Dendritic cell treated with granulocyte-macrophage colony-stimulating factor and Interleukin-4, amounts not matched to agents 40 ng/mL and 50 ng/mL, for 4 days (primary cell): ENCODE results near the gene CKLF.

Experiments used
- H3K27ac Mint-ChIP-seq: one replicate; pipeline ENCODE4 v1.8.0; 2022; ENCODE audit warnings: mild to moderate bottlenecking, mixed read lengths
- H3K27me3 Mint-ChIP-seq: one replicate; pipeline ENCODE4 v1.8.0; 2022; ENCODE audit warnings: mild to moderate bottlenecking, mixed read lengths
- H3K36me3 Mint-ChIP-seq: one replicate; pipeline ENCODE4 v1.8.0; 2022; ENCODE audit warnings: low read depth, mixed read lengths
- H3K4me1 Mint-ChIP-seq: one replicate; pipeline ENCODE4 v1.8.0; 2022; ENCODE audit warnings: low read depth, mixed read lengths
- H3K4me3 Mint-ChIP-seq: one replicate; pipeline ENCODE4 v1.8.0; 2022; ENCODE audit warnings: mild to moderate bottlenecking, moderate library complexity, mixed read lengths
- H3K9me3 Mint-ChIP-seq: one replicate; pipeline ENCODE4 v1.8.0; 2022; ENCODE audit warnings: mixed read lengths
- intact Hi-C: fragments of 100-400 bp; cut with micrococcal nuclease; formaldehyde crosslinking; loops from one replicate; pipeline ENCODE4 v1.15.0; 2022

CKLF gene

DNA sequence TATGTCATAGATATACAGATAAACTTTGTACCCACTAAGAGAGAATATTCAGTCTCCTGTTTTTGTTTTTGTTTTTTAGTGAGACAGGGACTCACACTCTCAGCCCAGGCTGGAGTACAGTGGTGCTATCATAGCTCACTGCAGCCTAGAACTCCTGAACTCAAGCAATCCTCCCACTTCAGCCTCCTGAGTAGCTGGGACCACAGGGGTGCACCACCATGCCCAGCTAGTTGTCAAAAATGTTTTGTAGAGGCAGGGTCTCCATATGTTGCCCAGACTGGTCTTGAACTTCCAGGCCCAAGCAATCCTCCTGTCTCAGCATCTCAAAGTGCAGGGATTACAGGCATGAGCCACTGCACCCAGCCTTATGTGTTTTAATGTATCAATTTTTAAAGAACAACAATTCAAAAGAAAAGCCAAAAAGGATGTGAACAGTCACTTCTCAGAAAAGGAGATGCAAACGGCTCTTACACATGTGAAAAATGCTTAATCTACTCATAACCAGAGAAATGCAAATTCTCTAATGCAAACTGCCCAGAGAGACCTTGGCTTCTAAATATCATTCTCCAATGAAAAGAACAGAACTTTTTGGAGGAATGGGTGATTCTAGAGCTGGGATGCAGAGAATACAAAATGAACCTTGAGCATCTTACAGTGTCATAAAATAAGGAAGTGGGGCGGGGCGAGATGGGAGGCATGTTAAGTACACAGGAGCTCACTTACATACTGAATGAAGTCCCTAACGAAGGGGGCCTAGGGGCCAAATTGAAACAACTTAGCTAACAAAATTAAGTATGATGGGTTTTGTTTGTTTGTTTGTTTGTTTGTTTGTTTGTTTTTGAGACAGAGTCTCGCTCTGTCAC lies 44.8 kb downstream of the CKLF start:
- peaks cover 10% of the 10 kb centered on the region for H3K27me3 Mint-ChIP-seq
- peak overlapping the region; percentile 44 for H3K27ac Mint-ChIP-seq
- H3K36me3 Mint-ChIP-seq: peaks cover 8% of the 10 kb centered on the region
- peaks cover 9% of the 10 kb centered on the region for H3K9me3 Mint-ChIP-seq
- H3K4me1 Mint-ChIP-seq: peaks cover 34% of the 10 kb centered on the region
- intact Hi-C loops: no loop called here
- H3K4me3 Mint-ChIP-seq: no peak overlapping the region

DNA sequence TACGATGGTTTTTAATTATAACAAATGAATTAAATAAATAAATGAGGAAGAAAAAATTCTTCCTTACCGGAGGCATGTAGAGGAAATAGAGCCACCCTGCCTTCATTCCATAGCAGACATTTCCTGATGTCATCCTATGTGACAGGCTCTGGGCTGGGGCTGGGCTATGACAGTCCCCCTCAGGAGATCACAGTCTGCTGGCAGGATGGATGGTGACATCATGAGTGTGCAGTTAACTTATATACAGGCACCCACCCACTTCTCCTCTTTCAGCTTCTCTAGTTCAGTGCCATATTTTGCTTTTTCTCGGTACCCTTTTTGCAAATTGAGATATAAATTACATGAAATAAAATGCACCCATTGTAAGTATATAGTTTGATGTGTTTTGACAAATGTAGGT lies 45.7 kb downstream of the CKLF start:
- Mint-ChIP-seq H3K9me3 (peaks cover 9% of the 10 kb centered on the region), H3K27me3 (peaks cover 10% of the 10 kb centered on the region), H3K27ac (no peak overlapping the region), H3K36me3 (peaks cover 8% of the 10 kb centered on the region), H3K4me3 (no peak overlapping the region), H3K4me1 (peaks cover 43% of the 10 kb centered on the region)
- intact Hi-C loops: no loop called here

DNA sequence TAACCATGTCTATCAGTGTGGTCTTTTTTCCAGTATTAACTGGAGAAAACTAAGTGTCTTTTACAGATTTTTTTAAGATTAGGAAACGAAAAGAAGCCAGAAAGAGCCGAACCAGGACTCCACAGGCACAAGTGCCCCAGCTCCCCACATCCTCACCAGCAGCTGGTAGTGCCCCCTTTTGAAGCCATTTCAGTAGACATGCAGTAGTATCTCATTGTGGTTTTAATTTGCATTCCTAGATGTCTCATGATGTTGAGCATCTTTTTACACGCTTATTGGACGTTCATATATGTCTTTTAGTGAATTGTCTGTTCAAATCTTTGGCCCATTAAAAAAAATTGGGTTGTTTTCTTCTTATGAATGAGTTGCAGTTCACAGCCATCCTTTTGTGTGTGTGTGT lies 47.4 kb downstream of the CKLF start:
- H3K4me1 Mint-ChIP-seq: peaks cover 47% of the 10 kb centered on the region
- intact Hi-C loops: no loop called here

DNA sequence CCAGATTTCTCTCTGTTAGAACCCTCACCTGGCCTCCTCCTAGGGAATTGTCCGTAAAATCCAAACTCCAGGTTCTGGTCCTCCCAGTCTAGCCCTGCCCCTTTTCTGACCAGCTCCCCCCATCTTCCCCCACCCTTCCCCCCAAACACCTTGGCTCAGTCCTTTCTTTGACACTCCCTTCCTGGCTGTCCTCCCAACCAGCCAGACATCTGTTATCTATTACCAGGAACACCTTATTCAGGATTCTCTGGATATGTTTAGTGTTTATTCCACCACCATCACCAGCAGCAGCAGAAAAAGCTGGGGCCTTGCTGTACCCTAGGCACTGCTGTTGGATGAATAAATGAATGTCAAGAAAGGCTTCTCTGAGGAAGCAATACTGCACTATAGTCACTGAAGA lies 48.1 kb downstream of the CKLF start:
- H3K4me3 Mint-ChIP-seq: no peak overlapping the region
- peaks cover 15% of the 10 kb centered on the region for H3K36me3 Mint-ChIP-seq
- peaks cover 41% of the 10 kb centered on the region for H3K4me1 Mint-ChIP-seq
- H3K27me3 Mint-ChIP-seq: peaks cover 19% of the 10 kb centered on the region
- intact Hi-C loops: no loop called here
- H3K9me3 Mint-ChIP-seq: peaks cover 9% of the 10 kb centered on the region
- H3K27ac Mint-ChIP-seq: no peak overlapping the region

More for the DNA sequence above, 47.4 kb downstream of the CKLF start:
- Mint-ChIP-seq H3K27ac (no peak overlapping the region), H3K27me3 (peaks cover 19% of the 10 kb centered on the region), H3K9me3 (peaks cover 9% of the 10 kb centered on the region), H3K36me3 (peaks cover 15% of the 10 kb centered on the region), H3K4me3 (no peak overlapping the region)

DNA sequence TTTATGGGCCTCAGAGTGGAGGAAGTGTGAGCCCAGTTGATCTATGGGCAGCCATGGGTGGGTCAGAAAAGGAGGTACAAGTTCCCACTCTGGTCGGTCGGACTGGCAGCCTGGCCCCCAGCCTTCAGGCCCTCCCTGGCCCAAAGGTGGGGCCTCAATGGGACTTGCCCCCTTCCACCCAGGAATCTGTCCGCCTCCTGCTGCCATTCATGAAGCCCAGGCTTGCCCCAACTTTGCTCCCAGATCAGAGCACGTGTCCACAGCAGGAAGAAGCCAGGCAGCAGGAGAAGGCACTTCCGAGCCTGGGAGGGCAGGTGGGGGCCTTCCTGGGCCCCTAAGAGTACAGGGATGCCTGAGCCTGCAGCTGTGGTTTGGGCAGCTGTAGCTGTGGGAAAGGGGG lies 49.1 kb downstream of the CKLF start:
- H3K27me3 Mint-ChIP-seq: peaks cover 19% of the 10 kb centered on the region
- peaks cover 9% of the 10 kb centered on the region for H3K9me3 Mint-ChIP-seq
- H3K4me1 Mint-ChIP-seq: peaks cover 48% of the 10 kb centered on the region
- intact Hi-C loops: no loop called here
- H3K4me3 Mint-ChIP-seq: no peak overlapping the region
- H3K27ac Mint-ChIP-seq: peak overlapping the region; percentile 62
- H3K36me3 Mint-ChIP-seq: peaks cover 23% of the 10 kb centered on the region

DNA sequence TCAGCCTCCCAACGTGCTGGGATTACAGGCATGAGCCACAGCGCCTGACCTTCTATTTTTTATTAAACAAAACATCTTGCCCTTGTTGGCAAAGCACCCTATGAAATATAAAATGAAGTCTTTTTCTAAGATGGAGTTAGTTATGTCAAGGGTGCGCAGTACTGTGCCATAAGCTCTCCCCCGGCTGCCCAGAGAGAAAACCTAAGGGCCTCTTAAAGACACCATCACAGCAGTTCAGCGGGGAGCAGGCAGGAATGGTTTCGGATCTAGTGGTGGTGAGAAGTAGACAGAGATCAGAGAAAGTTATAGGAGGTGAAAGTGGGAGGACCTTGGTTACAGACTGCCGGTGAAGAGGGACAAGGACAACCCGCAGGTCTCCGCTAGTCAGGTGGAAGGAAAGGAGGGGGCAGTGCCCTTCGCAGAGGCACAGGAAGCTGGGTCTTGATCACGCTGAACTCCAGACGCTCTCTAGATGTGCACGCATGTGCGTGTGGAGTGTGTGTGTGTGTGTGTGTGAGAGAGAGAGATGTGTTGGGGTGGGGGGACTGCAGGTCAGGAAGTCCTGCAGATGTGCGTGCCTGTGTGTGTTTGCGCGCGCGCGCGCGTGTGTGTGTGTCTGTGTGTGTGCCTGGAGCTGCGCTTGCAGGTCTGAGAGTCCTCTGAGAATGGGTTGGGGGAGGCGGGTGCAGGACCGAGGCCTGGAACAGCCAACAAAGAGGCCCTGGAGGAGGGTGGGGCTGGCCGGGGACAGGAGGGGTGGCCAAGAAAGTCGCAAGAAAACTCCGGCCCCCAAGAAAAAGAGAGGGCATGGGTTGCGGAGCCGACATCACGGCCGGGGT lies 51.4 kb downstream of the CKLF start:
- Mint-ChIP-seq H3K27me3 (peaks cover 19% of the 10 kb centered on the region), H3K27ac (peak overlapping the region; percentile 88), H3K36me3 (peaks cover 46% of the 10 kb centered on the region), H3K4me1 (peaks cover 52% of the 10 kb centered on the region), H3K4me3 (peak overlapping the region; percentile 90), H3K9me3 (peaks cover 9% of the 10 kb centered on the region)
- intact Hi-C loops: no loop called here

DNA sequence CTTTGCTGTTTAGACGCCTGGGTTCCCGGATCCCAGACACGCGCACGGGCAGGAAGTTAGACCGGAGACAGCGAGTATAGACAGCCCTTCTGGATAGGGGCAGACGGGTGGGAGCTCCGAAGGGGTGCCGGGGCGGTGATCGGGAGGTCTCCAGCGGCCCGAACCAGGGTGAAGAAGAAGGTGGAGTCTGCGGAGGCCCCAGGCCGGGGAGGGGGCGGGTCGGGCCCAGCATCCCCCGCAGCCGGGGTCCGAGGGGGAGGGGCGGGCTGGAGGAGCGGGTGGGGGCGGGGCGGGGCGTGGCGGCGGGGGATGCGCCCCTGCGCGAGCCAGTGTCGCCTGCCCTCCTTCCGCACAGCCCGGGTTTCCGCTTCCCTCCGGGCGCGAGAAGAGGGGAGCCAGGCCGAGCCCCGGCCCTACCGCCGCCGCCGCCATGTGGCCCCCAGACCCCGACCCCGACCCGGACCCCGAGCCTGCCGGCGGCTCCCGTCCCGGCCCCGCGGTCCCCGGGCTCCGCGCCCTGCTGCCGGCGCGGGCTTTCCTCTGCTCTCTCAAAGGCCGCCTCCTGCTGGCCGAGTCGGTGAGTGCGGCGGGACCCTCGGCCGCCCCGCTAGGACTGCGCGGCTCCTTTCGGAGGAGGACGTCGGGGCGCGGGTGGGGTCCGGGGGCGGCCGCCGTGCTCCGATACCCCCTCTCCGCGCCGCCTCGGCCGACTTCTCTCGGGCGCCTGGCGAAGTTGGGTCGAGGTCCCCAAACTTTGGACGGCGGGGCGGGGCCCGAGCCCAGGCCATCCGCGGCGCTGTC lies 52.2 kb downstream of the CKLF start, which contains the start of gene CMTM3:
Gene CMTM3, plus strand, starts transcription at position 329 of the 801 bp plus-strand sequence. Its CDS starts 102 bp downstream, at position 431.
- intact Hi-C loops: loop anchor here (5.0 kb wide), 3 partner anchors 82 to 197 kb away; partner anchors contain the start of gene CMTM4
- Mint-ChIP-seq H3K27ac (peak within 1 kb of the TSS; percentile 88), H3K27me3 (peaks cover 18% of the 10 kb centered on the region), H3K4me3 (peak within 1 kb of the TSS; percentile 90), H3K9me3 (peaks cover 9% of the 10 kb centered on the region), H3K36me3 (peaks cover 54% of the 10 kb centered on the region), H3K4me1 (peaks cover 52% of the 10 kb centered on the region)

DNA sequence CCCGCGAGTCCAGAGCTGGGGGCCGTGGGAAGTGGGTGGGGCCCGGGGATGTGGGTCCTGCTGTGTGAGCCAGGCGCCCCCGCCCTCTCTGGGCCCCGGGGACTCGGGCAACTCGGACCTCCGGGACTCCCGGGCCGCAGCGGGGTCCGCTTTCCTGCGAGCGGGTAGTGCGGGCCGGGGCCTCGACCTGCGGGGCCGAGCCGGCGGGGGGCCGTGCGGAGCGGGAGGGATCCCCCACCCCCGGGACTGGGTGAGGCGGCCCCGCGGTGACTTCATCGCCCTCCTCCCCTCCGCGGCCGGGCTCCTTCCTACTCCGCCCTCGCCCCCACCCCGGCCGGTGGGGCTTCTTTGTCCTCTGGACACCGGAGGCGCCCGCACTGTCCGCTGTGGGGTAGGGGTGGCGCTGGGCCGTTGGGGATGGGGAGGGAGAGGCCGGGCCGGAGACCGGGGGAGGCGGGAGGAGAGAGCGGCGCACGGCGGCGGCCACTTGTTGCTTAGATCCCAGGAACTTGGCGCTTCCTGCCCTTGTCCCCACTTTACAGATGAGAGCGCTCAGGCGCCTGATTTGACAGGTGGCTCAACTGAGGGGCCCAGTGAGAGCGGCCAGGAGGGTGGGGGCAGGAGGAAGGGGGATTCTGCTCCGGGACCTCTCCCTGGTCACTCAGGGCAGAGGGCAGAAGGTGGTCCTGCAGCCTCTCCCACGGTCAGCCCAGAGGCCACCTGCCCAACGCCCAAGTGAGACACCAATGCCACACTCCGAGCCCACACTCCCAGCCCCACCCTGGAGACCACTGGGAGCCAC lies 53.0 kb downstream of the CKLF start:
- Mint-ChIP-seq H3K27me3 (peaks cover 13% of the 10 kb centered on the region), H3K4me3 (peak overlapping the region; percentile 84), H3K36me3 (peaks cover 62% of the 10 kb centered on the region), H3K9me3 (peaks cover 9% of the 10 kb centered on the region), H3K4me1 (peaks cover 52% of the 10 kb centered on the region), H3K27ac (peak overlapping the region; percentile 88)
- intact Hi-C loops: loop anchor here (5.0 kb wide), 3 partner anchors 83 to 198 kb away; partner anchors contain the start of gene CMTM4

DNA sequence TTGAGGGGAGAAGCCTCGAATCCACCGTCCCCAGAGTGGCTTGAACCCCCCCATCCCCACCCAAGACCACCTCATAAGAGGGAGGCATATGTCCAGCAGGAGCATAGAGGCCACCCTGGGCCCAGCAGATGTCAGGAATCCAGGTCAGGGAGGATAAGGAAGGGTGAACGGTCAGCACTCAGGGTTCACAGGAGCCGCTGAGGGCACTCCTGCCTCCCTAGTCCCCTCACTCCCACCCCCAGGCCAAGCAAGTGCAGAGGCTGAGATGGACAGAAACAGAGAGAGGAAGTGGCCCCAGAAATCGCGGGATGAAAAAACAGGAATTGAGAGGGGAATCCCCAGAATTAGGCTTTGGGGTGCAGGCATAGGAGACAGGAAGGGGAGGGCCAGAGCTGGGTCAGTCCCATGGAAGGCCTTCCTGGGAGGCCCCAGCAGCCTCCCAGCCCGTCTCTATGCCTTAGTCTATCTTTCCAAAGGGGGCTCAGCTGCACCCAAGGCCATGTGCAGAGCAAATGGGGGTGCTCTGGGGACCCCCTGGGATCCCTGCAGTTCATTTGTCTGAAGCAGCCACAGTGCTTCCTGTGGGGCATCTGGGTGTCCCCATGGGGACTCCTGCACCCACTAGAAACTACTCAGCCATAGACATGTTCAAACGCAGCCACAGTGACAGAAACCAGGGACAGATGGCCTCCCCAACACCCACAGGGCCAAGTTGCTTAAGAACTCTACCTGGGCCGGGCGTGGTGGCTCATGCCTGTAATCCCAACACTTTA lies 53.8 kb downstream of the CKLF start:
- Mint-ChIP-seq H3K36me3 (peaks cover 64% of the 10 kb centered on the region), H3K4me1 (peaks cover 52% of the 10 kb centered on the region), H3K27me3 (peaks cover 8% of the 10 kb centered on the region), H3K9me3 (peaks cover 3% of the 10 kb centered on the region), H3K27ac (peak overlapping the region; percentile 88), H3K4me3 (peak overlapping the region; percentile 84)
- intact Hi-C loops: loop anchor here (2.0 to 5.0 kb wide), 4 partner anchors 53 to 199 kb away; partner anchors contain the start of genes CKLF and CMTM4

DNA sequence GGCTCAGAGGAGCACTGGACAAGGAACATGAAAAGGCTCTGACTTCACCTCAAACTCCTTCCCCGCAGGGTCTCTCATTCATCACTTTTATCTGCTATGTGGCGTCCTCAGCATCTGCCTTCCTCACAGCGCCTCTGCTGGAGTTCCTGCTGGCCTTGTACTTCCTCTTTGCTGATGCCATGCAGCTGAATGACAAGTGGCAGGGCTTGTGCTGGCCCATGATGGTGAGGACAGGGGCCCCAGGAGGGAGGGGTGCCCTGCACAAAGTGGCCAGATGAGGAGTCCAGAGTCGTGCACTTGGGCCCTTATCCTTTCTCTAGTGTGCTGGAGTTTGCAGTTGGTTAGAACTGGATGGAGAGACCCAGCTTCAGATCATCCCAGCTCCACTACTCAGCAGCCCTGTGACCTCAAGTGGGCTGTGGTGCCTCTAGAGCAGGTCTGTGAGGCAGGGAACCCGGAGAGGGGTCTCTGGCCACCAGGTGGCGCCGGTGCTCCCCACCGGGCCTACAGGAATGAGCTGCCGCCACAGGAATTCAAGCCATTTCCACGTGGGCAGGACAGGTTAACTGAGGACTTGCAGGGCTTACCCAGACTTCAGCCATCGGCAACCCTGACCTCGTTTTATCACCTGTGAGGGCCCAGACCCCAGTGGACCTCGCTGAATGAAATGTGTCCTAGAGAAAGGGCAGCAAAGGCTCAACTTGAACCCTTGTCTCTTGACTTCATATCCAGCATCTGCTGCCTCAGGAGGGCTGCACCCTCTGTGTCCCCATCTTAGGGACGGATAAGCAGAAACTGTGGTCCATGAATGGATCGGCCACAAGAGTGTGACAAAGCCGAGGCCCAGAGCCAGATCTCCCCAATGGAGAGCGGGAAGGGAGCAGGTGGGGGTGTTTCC lies 56.1 kb downstream of the CKLF start:
- H3K27ac Mint-ChIP-seq: peak overlapping the region; percentile 66
- no peaks in the 10 kb centered on the region for H3K9me3 Mint-ChIP-seq
- no peak overlapping the region for H3K4me3 Mint-ChIP-seq
- H3K4me1 Mint-ChIP-seq: peaks cover 40% of the 10 kb centered on the region
- intact Hi-C loops: loop anchor here (5.0 kb wide), 3 partner anchors 86 to 201 kb away; partner anchors contain the start of gene CMTM4
- peaks cover 86% of the 10 kb centered on the region for H3K36me3 Mint-ChIP-seq
- peaks cover 8% of the 10 kb centered on the region for H3K27me3 Mint-ChIP-seq

DNA sequence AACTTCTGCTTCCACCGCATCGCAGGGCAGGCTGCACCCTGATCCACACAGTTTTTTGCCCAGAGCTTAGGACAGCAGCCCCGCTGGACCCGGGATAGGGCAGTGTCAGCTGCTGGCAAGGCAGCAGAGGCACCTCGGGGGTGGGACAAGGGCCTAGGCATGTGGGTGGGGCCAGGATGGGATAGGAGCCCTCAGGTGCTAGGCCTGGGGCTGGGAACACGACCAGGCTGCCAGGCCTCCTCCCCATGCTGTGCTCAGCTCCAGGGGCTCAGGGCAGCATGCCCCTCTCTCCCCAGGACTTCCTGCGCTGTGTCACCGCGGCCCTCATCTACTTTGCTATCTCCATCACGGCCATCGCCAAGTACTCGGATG lies 56.7 kb downstream of the CKLF start:
- H3K27ac Mint-ChIP-seq: no peak overlapping the region
- intact Hi-C loops: loop anchor here (5.0 kb wide), 3 partner anchors 87 to 202 kb away; partner anchors contain the start of gene CMTM4
- H3K27me3 Mint-ChIP-seq: peaks cover 2% of the 10 kb centered on the region
- no peaks in the 10 kb centered on the region for H3K9me3 Mint-ChIP-seq
- H3K4me1 Mint-ChIP-seq: peaks cover 34% of the 10 kb centered on the region
- H3K36me3 Mint-ChIP-seq: peaks cover 87% of the 10 kb centered on the region
- no peak overlapping the region for H3K4me3 Mint-ChIP-seq
